A549 (cell line): ENCODE measurements around the gene MZT2B.
"Not testable (repeated sequence)": the region's sequence is repeated elsewhere in the genome, so short reads cannot be mapped to it uniquely, and the experiment has no call there.

Experiments used
- CTCF ChIP-seq: fragments of >200 bp; sonication (Bioruptor Twin); formaldehyde crosslinking; IDR thresholded peaks from 3 replicates; pipeline ENCODE4 v1.5.1; 2016
- PBX3 ChIP-seq: IDR thresholded peaks from 2 replicates; pipeline ENCODE4 v1.6.1; 2012
- POLR2A ChIP-seq: IDR thresholded peaks from 2 replicates; pipeline ENCODE4 v1.6.1; 2012; ENCODE audit warnings: mild to moderate bottlenecking, low read length
- SMC3 ChIP-seq: fragments of >200 bp; sonication (Bioruptor Twin); formaldehyde crosslinking; IDR thresholded peaks from 3 replicates; pipeline ENCODE4 v1.6.1; 2018; ENCODE audit warnings: inconsistent platforms
- TFCP2L1 ChIP-seq: fragments of 250-450 bp; sonication (Bioruptor Pico); IDR thresholded peaks from 2 replicates; pipeline ENCODE4 v1.5.0; 2021; ENCODE audit warnings: mild to moderate bottlenecking

GRCh38 chr2:130192451-130192850 is 10.4 kb downstream of the MZT2B start:
- TF ChIP-seq PBX3; POLR2A; SMC3; CTCF; TFCP2L1 (CRISPR knock-in tag): not testable (repeated sequence)
